ENCODE data around the gene ITCH.
"Not testable (repeated sequence)": the region's sequence is repeated elsewhere in the genome, so short reads cannot be mapped to it uniquely, and the experiment has no call there.

GRCh38 chr20:34382877-34383455 lies 19.9 kb downstream of the ITCH start:
- not testable (repeated sequence) for TF ChIP-seq CTCF, POLR2AphosphoS5 (IDR thresholded peaks at IDR 0.05)
